Nucleus accumbens (tissue), 56 donors: ENCODE data around the gene KIAA1328.
"Not testable (repeated sequence)": the region's sequence is repeated elsewhere in the genome, so short reads cannot be mapped to it uniquely, and the experiment has no call there.

Experiments
- DNase-seq, 56 donors: peaks; one replicate each; lab custom pipeline; 2025; lab: John Stamatoyannopoulos, UW

The KIAA1328 gene

DNA sequence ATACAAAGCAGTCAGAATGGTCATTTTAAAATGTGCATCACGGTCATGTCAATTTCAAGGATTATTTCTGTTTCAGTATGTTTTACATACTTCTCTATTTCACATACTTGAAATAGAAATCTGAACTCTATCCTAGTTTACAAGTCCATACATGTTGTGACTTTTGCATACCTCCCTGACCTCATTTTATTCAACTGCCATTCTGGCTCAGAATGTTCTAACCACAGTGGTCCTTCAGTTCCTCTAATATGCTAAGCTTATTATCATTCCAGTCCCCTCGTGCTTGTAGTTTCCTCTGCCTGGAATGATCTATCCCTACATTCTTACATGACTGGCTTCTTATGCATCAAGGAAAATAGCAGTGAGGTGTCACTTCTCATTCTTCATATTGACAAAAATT is 295.6 kb downstream of the KIAA1328 start:
- DNase-seq = no peak

DNA sequence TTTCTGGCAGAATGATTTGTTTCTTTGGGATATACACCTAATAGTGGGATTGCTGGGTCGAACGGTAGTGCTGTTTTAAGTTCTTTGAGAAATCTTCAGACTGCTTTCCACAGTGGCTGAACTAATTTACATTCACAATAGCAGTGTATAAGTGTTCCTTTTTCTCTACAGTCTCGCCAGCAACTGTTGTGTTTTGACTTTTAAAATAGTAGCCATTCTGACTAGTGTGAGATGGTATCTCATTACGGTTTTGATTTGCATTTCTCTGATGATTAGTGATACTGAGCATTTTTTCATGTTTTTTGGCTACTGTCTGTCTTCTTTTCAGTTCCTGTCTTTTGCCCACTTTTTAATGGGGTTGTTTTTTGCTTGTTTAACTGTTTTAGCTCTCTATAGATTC is 306.2 kb downstream of the KIAA1328 start:
- DNase-seq = no peak

DNA sequence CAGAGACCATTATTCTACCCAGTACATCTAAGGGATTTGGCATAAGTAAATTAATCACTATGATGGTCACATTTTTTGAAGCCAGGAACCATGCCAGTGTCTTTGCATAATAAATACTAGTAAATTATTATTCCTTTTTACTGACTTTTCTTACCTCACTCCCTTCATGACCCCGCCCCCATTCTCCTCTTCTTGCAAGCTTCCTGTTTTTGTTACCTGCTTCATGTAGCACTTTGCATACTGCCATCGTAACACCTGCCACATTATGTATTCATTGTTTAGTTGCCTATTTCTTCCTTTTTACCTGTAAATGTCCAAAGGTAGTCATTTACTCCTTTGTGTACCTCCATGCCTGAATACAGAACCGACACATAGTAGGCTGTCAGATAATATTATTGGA is 309.5 kb downstream of the KIAA1328 start:
- no peak for DNase-seq

DNA sequence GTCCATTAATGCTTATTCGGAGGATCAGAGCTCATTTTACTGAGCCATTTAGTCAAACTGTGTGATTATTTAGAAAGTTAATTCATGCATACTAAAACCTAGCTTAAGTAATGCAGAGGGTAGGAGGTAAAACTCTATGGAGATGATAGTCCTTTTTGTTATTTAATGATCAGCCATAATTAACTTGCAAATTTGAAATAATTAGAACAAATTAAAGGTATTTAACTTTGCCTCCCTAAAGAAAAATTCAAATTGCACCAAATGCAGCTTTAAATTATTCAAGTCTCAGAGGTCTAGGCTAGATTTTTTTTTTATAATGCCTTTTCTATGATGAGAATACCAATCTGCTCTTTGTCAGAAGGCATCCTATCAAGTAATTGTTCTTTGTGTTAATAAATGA is 310.9 kb downstream of the KIAA1328 start:
- no peak for DNase-seq

DNA sequence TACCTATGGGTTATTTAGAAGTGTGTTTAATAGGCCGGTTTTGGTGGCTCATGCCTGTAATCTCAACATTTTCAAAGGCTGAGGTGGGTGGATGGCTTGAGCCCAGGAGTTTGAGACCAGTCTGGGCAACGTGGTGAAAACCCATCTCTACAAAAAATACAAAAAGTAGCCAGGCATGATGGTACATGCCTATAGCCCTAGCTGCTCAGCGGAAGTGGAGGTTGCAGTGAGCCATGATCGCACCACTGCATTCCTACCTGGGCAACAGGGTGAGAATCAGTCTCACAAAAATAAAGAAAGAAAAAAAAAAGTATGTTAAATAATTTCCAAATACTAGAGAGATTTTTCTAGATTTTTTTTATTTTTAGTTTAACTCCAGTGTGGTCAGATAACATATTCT is 316.0 kb downstream of the KIAA1328 start:
- no peak for DNase-seq

DNA sequence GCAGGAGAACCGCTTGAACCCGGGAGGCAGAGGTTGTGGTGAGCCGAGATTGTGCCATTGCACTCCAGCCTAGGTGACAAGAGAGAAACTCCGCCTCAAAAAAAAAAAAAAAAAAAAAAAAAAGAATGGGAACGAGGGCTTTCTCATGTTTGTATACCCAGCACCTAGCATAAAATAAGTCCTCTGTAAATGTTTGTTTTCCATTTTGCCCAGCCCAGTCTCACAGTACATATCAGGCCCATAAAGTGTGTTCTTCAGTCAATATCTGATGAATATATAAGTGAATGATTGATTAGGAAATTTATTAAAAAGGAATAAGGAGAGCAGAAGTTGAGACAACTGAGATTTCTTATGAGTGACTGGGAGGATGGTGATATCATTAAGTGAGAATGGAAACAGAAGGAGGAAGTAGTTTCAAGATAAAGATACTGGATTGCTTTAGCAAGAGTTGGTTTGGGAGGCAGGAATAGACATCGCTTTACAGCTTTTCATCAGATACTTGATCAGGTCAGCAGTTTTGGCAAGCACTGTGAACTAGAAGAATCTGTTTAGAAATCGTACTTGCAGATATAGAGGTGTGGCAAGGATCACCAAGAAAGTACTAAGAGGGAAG is 327.5 kb downstream of the KIAA1328 start:
- no peak for DNase-seq

DNA sequence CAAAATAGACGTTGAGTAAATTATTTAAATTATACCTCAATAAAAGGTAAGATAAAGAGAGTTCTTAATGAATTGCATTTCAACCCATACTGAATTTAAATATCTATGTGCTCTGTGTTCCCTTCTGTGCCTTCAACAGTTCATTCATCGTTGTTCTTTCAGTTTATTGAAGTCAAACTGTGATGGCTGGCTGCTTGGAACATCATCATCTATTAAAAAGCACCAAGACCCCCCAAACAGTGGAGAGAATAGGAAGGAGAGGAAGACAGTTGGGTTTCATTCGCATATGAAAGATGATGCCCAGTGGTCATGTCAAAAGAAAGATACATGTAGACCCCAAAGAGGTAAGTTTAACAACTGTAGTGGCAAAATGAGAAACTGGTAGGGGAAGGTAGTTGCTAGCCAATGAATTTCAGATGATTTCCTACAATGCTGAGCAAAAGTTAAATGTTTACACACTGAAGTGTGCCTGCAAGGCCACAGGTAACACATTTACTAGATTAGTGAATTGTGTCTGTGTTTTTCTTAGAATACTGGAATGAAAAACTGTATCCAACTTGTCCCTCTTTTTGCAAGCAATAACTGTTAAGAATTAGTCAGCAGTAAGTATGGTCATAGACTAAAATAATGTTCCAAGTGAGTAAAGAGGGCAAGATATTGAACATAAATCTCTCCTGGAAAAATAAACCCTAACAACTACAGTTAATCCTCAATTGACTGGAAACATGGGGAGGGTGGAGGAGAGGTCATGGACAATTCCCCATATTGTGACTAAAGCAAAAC is 331.3 kb downstream of the KIAA1328 start:
- no peak for DNase-seq

DNA sequence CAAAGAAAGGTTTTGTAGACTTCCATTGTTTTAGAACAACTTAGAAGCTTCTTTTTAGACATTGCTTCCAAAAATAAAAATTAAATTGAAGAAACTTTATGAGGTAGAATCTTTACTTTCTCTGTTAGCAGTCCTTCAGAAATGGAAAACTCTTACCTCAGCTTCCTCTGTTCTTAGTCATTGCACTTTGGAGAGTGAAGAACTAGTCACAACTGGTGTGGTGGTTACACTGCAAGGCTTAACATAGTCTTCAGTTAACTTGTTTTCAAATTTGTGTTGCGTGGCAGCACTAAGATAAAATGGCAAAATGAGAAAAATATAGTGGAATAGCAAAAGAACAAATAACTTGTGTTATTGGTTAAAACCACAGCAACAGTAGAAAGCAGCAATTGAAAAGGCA is 332.6 kb downstream of the KIAA1328 start:
- no peak for DNase-seq

DNA sequence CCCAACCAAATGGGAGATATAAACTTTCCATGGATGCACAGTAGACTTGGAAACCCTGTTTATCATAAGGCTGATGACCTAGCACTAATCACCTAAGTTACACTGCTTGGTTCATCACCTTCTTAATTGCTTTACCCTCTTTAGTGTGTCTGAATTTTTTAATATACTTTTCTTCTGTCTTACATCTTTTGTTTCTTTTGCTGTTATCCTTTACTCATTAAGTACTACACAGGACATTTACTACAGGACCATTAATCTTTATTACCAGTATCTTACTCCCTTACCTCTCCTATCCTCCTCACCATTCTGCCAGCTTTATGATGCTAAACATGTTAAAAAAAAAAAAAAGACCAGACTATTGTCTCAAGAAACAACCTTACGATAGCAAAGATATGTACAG is 333.6 kb downstream of the KIAA1328 start:
- no peak for DNase-seq

DNA sequence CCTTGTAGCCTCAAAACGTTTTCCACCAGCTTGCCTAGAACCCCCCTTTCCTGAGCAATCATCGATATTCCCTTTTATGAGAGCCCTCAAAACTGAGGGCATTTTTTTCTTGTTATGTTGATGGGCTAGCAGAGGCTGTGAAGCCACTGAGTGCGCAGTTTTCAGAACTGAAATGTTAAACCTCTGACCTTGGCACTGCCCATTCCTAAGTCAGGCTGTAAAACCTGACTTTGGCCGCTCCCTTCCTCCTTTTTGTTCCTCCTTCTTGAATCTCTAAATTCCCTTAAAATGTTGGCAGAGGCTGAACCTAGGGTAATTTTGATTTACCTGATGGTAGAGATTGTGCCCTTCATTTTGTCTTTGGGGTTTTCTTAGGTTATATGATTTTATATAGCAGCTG is 334.2 kb downstream of the KIAA1328 start:
- no peak for DNase-seq

DNA sequence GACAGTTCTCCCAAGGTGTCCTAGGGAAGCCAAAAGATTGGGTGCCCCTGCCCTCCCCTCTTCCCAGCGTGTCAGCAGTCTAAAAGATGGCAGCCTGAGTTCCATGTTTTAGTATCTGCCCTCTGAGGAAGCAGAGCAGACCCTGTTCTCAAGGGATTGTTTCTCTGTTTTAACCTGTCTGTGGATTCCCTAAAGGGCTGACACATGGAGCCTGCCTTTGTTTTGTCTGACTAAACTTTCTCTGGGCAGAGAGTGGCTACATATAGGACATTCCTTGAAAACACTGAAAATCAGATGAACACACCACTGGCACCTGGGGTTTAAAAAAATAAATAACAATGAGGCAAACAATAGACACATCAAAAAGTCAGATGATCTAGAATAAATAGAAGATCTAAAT is 337.6 kb downstream of the KIAA1328 start:
- no peak for DNase-seq

DNA sequence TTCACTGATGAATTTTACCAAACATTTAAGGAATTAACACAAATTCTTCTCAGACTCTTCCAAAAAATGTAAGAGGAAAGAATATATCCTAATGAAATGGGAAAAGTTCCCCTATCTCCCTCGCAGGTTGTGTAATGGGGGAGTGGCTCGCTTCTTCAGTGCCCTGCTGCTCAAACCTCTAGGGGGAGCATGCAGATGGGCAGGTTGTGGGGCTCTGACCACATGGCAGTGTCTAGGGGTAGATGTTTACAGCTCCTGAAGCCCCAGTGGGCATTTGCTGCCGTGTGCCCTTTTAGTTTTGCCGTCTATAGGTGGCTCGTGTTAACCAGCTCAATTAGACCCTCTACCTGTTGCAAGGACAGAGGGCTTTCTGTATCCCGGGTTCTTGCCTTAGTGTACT is 338.0 kb downstream of the KIAA1328 start:
- DNase-seq = not testable (repeated sequence)

DNA sequence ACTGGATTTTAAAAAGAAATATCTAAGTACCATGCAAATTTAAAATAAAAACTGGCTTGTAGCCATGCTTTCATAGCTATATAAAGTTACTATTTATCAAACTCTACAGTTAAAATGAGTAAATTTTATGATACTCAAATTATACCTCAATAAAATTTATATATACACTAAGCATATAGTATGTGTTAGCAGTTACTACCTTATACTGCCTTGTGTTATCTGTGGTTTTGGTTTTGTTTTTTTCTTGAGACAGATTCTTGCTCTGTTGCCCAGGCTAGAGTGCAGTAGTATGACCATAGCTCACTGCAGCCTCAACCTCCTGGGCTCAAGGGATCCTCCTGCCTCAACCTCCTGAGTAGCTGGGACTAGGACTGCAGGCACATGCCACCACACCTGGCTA is 342.1 kb downstream of the KIAA1328 start:
- DNase-seq = no peak

DNA sequence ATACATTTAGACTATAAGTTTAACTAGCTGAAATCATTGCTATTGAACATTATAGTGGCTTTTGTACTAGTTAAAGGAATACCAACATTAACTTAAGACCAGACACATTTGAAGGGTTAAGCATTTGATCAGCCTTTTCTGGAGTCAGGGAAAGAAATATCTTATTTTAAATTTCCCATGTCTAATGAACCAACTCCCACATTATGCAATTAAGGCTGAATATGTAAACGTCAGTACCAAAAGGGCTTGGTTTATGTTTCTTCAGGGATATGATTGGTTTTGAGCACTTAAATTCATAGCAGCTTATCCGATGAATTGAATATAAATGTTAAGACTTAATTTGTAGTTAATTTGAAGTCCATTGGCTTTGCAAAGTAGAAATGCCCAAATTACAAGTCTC is 344.5 kb downstream of the KIAA1328 start:
- no peak for DNase-seq

DNA sequence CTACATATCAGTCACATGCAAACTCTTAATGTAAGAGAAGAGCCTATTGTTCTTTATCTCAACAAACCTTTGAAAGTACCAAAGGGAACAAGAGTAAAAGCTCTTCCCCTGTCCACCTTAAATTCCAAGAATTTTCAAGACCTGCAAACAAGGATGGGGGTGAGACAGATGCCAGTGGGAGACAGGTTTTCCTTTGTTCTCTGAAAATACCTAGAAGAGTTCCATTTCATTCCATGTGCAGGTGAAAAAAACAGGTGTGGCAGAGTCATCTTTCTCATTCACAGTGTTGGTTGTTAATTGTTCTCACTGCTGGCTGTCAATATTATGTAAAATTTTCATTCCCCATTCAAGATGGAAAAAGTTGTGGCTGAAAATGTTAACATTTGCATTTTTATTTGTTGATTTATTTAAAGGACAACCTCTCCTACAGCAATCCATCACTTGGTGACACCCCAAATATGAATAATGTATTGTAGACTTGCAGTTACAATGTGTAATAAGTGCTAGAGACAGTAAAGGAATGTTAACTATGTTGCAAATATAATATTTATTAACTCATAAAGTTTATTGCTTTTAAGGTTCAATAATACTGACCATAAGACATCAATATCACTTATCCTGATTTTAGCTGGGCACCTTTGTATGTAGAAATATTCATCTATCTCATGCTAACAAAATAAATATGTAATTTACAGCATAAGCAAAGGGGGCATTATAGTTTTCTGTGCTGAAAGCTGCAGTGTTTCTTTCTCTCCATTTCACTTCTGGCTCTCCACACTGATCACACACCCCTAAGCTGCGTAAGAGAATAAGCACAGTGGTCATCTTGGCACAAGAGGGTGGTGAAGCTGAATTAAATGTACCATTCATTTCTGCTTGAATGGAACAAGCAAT is 347.0 kb downstream of the KIAA1328 start:
- DNase-seq = no peak

DNA sequence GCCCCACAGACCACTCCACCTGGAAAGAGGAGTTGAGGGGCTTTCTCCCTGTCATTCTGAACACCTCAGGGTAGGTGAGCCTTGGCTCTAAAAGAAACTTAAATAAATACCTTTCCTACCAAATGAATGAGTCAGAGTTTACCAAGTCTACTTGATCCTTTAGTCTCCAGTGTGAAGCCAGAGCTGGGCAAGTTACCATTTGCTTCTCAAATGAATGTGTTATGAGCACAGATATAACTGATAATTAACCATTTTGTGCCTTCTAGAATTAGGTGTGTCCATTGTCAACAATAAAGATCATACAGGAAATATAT is 347.7 kb downstream of the KIAA1328 start:
- DNase-seq = no peak

DNA sequence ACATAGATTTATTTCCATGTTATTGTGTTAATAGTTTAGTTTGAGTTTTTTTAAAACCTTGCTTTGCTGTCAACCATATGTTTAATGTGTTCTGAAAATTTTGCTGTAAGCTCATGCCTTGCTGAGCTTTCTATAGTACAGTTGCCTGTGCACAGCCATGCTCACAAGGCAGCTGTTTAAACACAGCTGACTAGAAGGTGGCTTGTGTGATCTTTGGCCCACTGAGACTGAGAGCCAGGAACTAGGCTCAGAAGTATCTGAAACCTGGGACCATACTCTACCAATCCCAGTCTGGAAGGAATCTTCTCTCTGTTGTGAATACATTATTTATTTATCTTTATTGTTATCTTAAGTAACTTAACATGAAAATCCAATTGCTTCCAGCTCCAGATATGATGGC is 350.5 kb downstream of the KIAA1328 start:
- DNase-seq = no peak

DNA sequence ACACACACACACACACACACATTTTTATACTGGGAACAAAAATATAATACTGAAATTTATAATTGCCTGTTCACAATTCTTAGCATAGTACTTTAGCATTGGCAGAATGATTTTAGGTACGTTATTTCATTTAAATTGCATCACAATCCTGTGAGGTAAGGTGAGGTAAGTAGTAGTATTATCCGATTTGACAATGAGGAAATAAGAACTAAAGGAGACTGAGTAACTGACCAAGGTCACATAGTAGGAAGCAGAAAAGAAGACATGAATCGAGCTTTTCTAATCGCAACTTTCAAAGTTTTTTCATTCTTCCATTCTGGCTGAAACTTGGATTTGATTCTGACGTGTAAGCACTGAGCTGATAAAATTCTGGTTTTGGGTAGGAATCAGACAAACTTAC is 351.2 kb downstream of the KIAA1328 start:
- no peak for DNase-seq

DNA sequence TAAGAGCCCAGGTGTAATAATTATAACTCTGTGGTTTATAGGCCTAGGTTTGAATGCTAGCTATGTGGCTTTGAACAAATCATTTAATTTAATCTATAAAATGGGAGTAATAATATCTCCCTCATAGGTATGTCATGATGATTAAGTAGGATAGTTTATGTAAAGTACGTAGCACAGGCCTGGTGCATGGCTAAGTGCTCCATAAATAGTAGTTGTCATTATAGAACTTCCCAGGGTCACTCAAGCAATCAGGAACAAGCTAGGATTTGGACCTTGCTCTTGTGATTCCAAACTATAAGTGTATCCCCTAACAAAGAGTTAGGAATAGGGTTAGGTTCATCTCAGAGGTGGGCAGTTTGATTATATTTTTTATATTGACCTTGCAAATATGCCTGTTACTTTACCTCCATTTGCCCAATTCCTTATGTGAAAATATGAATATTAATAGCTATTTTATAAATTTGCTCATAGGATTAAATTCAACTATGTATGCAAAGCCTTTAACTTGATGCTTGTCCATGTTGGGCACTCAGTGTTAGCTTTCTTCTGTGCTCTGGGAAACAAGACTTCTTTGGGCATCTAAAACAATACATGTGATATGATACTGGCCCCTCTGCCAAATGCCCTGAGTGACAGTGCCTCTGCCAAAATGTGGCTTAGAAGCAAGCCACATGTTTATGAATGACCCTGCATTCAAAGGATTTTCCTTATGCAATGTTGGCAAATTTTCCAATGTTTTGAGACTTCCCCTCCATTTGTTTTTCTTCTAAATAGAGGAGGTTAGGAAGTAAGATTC is 353.6 kb downstream of the KIAA1328 start:
- DNase-seq = no peak

DNA sequence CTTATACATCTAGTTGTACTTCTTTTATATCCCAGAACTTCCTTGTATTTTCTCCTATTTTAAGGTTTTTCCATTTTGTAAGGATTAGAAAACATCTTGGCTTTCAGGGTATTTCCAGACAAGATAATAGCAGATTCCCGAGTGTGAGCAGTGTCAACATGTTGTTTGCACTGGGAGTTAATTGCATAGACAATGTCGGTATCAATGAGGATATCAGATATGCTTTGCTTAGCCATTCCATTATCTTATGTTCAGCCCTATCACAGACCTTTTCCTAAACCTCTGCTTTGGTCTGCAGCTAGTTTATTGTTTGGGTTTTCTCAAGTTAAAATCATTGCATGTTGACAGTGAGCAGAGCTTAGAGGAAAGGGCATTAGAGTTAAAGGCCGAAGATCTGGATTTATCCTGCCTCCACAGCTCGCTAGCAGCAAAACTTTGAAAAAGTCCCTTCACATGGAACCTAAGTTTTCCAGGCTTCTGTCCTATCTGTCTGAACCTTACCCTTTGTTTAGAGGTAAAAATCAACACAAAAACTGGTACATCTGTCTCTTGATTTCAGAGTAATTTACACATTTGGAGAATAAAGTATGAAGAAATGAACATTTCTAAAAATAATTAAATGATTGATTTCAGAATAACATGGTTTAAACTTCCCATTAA is 355.4 kb downstream of the KIAA1328 start:
- no peak for DNase-seq
